ENCODE results near the gene LACTB. TPM values are rescaled to one million over a fixed set of nuclear protein-coding genes. Genes with fewer than 3 reads are reported as not detected.

The LACTB gene
- total and polyA plus RNA-seq, 2 of the 13 experiments (the other 11 are each of a cell fraction or from before 2014, with no cell fraction given) = 14.8 to 23.0 TPM

DNA sequence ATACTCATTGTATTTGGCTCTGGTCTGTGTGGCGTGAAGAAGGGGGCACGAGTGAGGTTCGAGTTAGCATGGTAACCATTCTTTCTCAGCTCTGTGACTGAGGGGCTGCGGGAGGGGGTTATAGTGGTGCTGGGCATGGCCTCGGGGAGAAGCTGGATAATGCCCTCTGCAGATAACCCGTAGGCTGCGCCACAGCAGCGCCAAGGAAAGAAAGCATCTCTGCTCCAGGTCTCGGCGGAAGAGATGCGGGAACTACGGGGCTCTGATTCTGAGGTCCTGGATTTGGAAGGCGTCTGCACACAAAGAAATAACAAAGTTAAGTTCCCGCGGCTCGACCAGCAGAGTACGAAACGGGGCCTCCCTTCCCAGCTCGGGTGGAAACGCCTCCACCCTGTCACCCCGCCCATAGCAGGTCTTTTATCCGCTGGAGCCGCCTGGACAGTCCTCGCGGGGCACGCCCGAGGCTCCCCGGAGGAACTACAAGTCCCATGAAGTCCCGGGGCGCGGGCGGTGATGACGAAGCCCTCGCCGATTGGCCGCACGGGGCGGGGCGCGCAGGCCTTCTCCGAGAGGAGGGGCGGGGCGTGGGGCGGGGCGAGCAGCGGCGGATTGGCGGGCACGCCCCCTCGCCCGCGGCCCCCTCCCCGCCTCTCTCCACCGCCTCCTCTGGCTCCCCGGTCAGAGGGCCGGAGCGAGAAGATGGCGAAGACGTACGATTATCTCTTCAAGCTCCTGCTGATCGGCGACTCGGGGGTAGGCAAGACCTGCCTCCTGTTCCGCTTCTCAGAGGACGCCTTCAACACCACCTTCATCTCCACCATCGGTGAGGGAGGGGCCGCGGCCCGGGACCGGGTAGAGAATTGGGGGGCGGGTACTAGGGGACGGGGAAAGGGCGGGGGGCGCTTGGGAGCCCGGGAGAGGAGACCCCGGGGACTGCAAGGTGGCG, 67.5 kb downstream of the LACTB start, which contains the start of gene RAB8B (continued):
- TF ChIP-seq, protein P1, sequence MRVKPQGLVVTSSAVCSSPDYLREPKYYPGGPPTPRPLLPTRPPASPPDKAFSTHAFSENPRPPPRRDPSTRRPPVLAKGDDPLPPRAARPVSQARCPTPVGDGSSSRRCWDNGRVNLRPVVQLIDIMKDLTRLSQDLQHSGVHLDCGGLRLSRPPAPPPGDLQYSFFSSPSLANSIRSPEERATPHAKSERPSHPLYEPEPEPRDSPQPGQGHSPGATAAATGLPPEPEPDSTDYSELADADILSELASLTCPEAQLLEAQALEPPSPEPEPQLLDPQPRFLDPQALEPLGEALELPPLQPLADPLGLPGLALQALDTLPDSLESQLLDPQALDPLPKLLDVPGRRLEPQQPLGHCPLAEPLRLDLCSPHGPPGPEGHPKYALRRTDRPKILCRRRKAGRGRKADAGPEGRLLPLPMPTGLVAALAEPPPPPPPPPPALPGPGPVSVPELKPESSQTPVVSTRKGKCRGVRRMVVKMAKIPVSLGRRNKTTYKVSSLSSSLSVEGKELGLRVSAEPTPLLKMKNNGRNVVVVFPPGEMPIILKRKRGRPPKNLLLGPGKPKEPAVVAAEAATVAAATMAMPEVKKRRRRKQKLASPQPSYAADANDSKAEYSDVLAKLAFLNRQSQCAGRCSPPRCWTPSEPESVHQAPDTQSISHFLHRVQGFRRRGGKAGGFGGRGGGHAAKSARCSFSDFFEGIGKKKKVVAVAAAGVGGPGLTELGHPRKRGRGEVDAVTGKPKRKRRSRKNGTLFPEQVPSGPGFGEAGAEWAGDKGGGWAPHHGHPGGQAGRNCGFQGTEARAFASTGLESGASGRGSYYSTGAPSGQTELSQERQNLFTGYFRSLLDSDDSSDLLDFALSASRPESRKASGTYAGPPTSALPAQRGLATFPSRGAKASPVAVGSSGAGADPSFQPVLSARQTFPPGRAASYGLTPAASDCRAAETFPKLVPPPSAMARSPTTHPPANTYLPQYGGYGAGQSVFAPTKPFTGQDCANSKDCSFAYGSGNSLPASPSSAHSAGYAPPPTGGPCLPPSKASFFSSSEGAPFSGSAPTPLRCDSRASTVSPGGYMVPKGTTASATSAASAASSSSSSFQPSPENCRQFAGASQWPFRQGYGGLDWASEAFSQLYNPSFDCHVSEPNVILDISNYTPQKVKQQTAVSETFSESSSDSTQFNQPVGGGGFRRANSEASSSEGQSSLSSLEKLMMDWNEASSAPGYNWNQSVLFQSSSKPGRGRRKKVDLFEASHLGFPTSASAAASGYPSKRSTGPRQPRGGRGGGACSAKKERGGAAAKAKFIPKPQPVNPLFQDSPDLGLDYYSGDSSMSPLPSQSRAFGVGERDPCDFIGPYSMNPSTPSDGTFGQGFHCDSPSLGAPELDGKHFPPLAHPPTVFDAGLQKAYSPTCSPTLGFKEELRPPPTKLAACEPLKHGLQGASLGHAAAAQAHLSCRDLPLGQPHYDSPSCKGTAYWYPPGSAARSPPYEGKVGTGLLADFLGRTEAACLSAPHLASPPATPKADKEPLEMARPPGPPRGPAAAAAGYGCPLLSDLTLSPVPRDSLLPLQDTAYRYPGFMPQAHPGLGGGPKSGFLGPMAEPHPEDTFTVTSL (CRISPR knock-in tag; IDR thresholded peaks at IDR 0.05; ENCODE audit: borderline replicate concordance) = no peak
- TF ChIP-seq SETDB1 (CRISPR knock-in tag; IDR thresholded peaks at IDR 0.05; ENCODE audit: borderline replicate concordance) = no peak
- no peak for TF ChIP-seq FOSL2 (CRISPR knock-in tag; IDR thresholded peaks at IDR 0.05)
- no peak for TF ChIP-seq ZSCAN9 (CRISPR knock-in tag; IDR thresholded peaks at IDR 0.05; ENCODE audit: borderline replicate concordance)
- TF ChIP-seq JUNB (CRISPR knock-in tag; IDR thresholded peaks at IDR 0.05; ENCODE audit: borderline replicate concordance) = no peak
- TF ChIP-seq, protein P2, sequence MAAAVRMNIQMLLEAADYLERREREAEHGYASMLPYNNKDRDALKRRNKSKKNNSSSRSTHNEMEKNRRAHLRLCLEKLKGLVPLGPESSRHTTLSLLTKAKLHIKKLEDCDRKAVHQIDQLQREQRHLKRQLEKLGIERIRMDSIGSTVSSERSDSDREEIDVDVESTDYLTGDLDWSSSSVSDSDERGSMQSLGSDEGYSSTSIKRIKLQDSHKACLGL (CRISPR knock-in tag; IDR thresholded peaks at IDR 0.05) = no peak
- no peak for TF ChIP-seq PAWR (CRISPR knock-in tag; IDR thresholded peaks at IDR 0.05; ENCODE audit: borderline replicate concordance)
- peak; percentile 47; the same call in 1 of the 2 replicates for TF ChIP-seq ZMAT3 (CRISPR knock-in tag; conservative IDR thresholded peaks at IDR 0.05)
- TF ChIP-seq, protein P3, sequence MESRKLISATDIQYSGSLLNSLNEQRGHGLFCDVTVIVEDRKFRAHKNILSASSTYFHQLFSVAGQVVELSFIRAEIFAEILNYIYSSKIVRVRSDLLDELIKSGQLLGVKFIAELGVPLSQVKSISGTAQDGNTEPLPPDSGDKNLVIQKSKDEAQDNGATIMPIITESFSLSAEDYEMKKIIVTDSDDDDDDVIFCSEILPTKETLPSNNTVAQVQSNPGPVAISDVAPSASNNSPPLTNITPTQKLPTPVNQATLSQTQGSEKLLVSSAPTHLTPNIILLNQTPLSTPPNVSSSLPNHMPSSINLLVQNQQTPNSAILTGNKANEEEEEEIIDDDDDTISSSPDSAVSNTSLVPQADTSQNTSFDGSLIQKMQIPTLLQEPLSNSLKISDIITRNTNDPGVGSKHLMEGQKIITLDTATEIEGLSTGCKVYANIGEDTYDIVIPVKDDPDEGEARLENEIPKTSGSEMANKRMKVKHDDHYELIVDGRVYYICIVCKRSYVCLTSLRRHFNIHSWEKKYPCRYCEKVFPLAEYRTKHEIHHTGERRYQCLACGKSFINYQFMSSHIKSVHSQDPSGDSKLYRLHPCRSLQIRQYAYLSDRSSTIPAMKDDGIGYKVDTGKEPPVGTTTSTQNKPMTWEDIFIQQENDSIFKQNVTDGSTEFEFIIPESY (CRISPR knock-in tag; IDR thresholded peaks at IDR 0.05) = no peak
- no peak for TF ChIP-seq ONECUT2 (CRISPR knock-in tag; IDR thresholded peaks at IDR 0.05)
- 0 out of 2 replicates have a peak, but pooled peaks have one; percentile 28 for TF ChIP-seq IRF2 (CRISPR knock-in tag; IDR thresholded peaks at IDR 0.05)
- TF ChIP-seq IRX3 (CRISPR knock-in tag; IDR thresholded peaks at IDR 0.05; ENCODE audit: borderline replicate concordance, low read depth) = no peak
- TF ChIP-seq, protein P4, sequence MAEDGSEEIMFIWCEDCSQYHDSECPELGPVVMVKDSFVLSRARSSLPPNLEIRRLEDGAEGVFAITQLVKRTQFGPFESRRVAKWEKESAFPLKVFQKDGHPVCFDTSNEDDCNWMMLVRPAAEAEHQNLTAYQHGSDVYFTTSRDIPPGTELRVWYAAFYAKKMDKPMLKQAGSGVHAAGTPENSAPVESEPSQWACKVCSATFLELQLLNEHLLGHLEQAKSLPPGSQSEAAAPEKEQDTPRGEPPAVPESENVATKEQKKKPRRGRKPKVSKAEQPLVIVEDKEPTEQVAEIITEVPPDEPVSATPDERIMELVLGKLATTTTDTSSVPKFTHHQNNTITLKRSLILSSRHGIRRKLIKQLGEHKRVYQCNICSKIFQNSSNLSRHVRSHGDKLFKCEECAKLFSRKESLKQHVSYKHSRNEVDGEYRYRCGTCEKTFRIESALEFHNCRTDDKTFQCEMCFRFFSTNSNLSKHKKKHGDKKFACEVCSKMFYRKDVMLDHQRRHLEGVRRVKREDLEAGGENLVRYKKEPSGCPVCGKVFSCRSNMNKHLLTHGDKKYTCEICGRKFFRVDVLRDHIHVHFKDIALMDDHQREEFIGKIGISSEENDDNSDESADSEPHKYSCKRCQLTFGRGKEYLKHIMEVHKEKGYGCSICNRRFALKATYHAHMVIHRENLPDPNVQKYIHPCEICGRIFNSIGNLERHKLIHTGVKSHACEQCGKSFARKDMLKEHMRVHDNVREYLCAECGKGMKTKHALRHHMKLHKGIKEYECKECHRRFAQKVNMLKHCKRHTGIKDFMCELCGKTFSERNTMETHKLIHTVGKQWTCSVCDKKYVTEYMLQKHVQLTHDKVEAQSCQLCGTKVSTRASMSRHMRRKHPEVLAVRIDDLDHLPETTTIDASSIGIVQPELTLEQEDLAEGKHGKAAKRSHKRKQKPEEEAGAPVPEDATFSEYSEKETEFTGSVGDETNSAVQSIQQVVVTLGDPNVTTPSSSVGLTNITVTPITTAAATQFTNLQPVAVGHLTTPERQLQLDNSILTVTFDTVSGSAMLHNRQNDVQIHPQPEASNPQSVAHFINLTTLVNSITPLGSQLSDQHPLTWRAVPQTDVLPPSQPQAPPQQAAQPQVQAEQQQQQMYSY (CRISPR knock-in tag; IDR thresholded peaks at IDR 0.05) = no peak
- no peak for TF ChIP-seq ZNF205 (CRISPR knock-in tag; IDR thresholded peaks at IDR 0.05)
- TF ChIP-seq YY1 (IDR thresholded peaks at IDR 0.05; ENCODE audit: insufficient read depth, insufficient replicate concordance, low read depth, low read length) = peak; percentile 68
- peak; percentile 37; the same call in 1 of the 2 replicates for TF ChIP-seq ZNF556 (CRISPR knock-in tag; IDR thresholded peaks at IDR 0.05; ENCODE audit: borderline replicate concordance)
- TF ChIP-seq SMC3 (IDR thresholded peaks at IDR 0.05; ENCODE audit: low read length) = no peak

Data from HepG2 (cell line).